D721Med (cell line): ENCODE measurements around the gene OBSL1.

Experiments used
- DNase-seq: peaks from one replicate; pipeline ENCODE4 v3.0.0; 2011; ENCODE audit warnings: low spot score; ENCODE audit not compliant: insufficient read length
- FAIRE-seq: peaks from 2 replicates; lab custom pipeline; 2011; peaks lifted over from hg19 to GRCh38; lab: Jason Lieb, UNC
- TF ChIP-seq, protein P1 (sequence below): IDR thresholded peaks from 2 replicates; pipeline ENCODE4 v1.5.1; 2012; ENCODE audit warnings: mild to moderate bottlenecking, control low read depth; ENCODE audit not compliant: insufficient read depth; ENCODE audit errors: missing control alignments

The OBSL1 gene

DNA sequence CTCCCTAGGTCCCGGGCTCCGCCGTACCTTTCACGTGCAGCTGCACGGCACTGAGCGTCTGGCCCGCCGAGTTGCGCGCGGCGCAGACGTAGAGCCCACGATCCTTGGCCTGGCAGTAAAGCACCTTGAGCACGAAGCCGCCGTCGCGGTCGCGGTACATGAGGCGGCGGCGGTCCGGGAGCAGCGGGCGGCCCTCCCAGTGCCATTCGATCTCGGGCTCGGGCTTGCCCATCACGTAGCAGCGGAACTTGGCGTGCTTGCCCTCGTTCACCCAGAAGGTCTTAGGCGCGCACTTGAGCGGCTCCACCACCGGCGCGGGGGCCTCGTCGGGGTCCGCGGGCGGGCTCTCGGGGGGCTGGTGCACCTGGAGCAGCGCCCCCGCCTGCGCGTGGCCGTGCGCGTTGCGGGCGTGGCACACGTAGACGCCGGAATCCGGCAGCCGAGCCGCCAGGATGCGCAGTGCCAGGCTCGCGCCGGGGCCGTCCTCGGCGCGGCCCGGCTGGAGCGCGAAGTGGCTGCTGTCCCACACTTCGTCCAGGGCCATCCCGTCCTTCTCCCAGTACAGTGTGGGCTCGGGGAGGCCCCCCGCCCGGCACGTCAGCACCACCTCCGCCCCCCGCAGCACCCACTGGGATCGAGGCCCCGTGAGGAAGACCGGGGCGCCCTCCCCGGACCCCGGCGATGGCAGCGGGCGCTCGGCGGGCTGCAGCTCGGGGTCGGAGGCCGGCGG lies 980 bp downstream of the OBSL1 start:
- FAIRE-seq (no peak), DNase-seq (no peak)
- TF ChIP-seq, protein P1, sequence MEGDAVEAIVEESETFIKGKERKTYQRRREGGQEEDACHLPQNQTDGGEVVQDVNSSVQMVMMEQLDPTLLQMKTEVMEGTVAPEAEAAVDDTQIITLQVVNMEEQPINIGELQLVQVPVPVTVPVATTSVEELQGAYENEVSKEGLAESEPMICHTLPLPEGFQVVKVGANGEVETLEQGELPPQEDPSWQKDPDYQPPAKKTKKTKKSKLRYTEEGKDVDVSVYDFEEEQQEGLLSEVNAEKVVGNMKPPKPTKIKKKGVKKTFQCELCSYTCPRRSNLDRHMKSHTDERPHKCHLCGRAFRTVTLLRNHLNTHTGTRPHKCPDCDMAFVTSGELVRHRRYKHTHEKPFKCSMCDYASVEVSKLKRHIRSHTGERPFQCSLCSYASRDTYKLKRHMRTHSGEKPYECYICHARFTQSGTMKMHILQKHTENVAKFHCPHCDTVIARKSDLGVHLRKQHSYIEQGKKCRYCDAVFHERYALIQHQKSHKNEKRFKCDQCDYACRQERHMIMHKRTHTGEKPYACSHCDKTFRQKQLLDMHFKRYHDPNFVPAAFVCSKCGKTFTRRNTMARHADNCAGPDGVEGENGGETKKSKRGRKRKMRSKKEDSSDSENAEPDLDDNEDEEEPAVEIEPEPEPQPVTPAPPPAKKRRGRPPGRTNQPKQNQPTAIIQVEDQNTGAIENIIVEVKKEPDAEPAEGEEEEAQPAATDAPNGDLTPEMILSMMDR = no peak

DNA sequence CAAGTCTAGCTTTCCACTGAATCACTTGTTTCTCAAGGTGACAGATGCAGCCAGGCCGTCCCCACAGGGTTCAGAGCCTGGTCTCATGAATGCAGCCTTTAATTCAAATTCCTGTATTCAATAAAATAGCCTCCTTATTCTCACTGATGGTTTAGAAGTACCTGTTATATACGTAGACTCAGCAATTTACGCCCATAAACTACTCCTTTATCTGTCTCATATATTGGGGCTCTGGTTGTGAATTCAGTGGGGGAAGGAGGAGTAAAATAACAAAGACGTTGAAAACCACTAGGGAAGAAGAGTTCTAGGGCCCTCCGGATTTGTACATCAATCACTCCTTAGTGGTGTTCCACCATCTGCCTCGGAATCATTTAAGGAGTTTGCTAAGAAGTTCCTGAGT lies 1.7 kb downstream of the OBSL1 start:
- FAIRE-seq (no peak), DNase-seq (no peak)
- TF ChIP-seq, protein P1 = no peak

DNA sequence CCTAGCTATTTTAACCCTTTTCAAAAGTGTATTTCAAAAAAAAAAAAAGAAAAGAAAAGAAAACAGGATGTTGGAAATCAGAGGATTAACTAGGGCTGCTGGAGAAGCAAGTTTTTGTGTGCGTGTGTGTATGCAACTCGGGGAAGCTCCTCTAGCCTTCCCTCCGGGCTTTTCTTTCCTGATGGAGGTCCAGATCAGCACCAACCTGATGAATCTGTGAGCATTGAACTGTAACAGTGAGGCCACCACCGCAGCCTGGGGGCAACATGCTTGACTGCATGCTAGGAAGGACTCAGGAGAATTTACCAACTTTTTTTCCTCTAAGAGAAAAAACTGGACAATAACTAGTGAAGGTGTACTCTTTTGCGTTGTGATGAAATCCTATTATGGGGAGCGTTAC lies 2.3 kb downstream of the OBSL1 start:
- TF ChIP-seq, protein P1 = no peak
- no peak for FAIRE-seq
- no peak for DNase-seq

DNA sequence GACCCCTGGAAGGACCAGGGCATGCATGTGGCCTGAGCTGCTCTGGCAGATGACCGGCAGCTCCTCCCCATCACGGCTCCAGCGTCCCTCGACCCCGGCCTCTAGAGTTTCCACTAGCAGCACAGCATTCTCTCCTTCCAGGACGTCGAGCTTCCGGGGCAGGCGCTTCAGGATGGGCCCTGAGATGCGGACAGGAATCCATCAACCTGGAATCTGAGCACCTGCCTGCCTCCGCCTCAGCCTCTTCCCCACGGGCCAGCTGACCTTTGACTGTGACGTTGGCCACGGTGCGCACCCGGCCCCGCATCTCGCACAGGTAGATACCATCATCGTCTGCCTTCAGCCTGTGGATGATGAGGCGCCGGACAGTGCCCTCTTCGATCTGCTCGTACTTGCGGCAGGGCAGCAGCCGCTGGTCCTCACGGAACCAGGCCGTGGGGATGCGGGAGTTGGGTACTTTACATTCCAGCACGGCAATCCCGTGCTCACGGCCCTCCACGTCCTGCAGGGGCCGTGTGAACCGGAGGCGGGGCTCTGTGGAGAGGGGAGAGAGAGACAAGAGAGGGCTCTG lies 3.5 kb downstream of the OBSL1 start:
- DNase-seq (no peak), FAIRE-seq (no peak)
- TF ChIP-seq, protein P1 = no peak

DNA sequence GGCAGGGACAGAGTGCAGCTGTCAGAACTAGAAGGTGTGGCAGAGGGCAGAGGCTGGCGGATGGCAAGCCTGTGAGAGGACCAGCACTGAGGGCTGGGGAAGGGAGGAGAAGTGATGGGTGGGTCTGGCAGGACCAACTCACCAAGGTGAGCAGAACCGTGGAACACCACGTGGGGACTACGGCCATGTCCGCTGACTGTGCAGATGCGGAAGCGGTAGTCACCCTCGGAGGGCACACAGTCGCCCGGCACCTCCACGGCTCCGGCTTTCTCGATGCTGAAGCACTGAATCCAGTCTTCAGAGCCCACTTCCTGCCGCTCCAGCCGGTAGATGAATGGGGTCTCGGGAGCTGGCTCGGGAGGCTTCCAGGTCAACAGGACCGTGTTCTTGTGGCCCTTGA lies 4.2 kb downstream of the OBSL1 start:
- DNase-seq (no peak), FAIRE-seq (no peak)
- TF ChIP-seq, protein P1 = no peak

DNA sequence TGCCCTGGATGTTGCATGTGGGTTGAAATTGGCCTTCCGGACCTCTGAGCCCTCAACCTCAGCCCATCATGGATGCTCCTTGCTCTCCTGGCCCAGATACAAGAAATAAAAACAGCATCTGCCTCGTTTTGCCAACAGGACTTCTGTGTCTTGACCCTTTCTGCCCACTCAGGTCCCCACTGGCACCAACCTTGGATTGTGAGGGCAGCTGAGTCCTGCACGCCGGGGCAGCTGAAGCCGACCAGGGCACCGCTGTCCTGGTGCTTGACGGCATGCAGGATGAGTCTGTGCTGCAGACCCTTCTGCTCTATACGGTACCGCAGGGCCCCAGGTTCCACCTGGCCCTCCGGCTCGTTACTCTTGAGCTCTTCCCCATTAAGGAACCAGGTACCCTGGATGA lies 4.7 kb downstream of the OBSL1 start:
- FAIRE-seq (no peak), DNase-seq (no peak)
- TF ChIP-seq, protein P1 = no peak
